ENCODE data around the gene PRMT7. TPM values are rescaled to one million over a fixed set of nuclear protein-coding genes. Genes with fewer than 3 reads are reported as not detected.

Gene PRMT7
- total and polyA plus RNA-seq, 2 of the 8 experiments (the other 6 are each of a cell fraction or from before 2014, with no cell fraction given) = 48.2 to 49.3 TPM

GRCh38 chr16:68403177-68403576, 92.4 kb downstream of the PRMT7 start:
- Histone ChIP-seq H3K4me1 (replicated peaks in 1 of 4; ENCODE audit: control insufficient read depth in 3 of 4, insufficient read depth in 4 of 4, low read length in 3 of 4) (peaks cover 0 to 11% (median 4%) of the 10 kb centered on the region in 4 experiments; a peak in 6 of 7 replicates), H3K4ac (replicated peaks; ENCODE audit: insufficient read length, low read depth, low read length) (no peak overlapping the region), H2BK20ac (ENCODE audit: low read length) (no peak overlapping the region), H3K79me2 (ENCODE audit: control insufficient read depth in 1 of 2, insufficient read depth in 2 of 2, low read length in 2 of 2) (no peaks in the 10 kb centered on the region), H3K36me3 (ENCODE audit: control insufficient read depth in 2 of 4, insufficient read depth in 4 of 4, low read length in 3 of 4) (no peaks in the 10 kb centered on the region), H3K18ac (ENCODE audit: extremely low read depth, low read length) (no peak overlapping the region), H2BK5ac (ENCODE audit: low read depth, low read length) (no peak overlapping the region), H3K27me3 (replicated peaks in 1 of 4; ENCODE audit: control insufficient read depth in 3 of 4, extremely low read depth in 1 of 4, insufficient read depth in 3 of 4, low read length in 3 of 4) (no peaks in the 10 kb centered on the region; a peak in 1 of 7 replicates), H3K14ac (ENCODE audit: insufficient read length) (no peak overlapping the region), H4K91ac (replicated peaks; ENCODE audit: insufficient read length, low read length) (no peak overlapping the region), H4K20me1 (replicated peaks in 1 of 2; ENCODE audit: control insufficient read depth in 1 of 2, insufficient read depth in 2 of 2, low read length in 2 of 2) (peaks cover 0 to 2% of the 10 kb centered on the region in 2 experiments), H3K79me1 (ENCODE audit: low read depth, low read length) (no peaks in the 10 kb centered on the region), H3K9me3 (ENCODE audit: insufficient read depth in 2 of 2, low read depth in 1 of 2, low read length in 1 of 2) (no peaks in the 10 kb centered on the region), H2AK5ac (ENCODE audit: low read depth, low read length) (no peak overlapping the region), H2BK120ac (replicated peaks; ENCODE audit: low read depth, low read length) (no peak overlapping the region), H3K4me3 (ENCODE audit: extremely low read depth in 1 of 4, insufficient read depth in 2 of 4, low read depth in 3 of 4, low read length in 4 of 4) (no peak overlapping the region), H3K23me2 (ENCODE audit: low read depth, low read length) (no peaks in the 10 kb centered on the region), H2BK12ac (ENCODE audit: low read depth, low read length) (no peak overlapping the region), H2BK15ac (ENCODE audit: low read length) (no peak overlapping the region), H4K5ac (ENCODE audit: insufficient read length, low read depth, low read length) (no peak overlapping the region), H3K4me2 (ENCODE audit: insufficient read depth in 1 of 2, low read depth in 2 of 2, low read length in 2 of 2) (no peak overlapping the region), H3K9ac (replicated peaks in 1 of 4; ENCODE audit: extremely low read depth in 1 of 4, low read depth in 3 of 4, low read length in 3 of 4) (no peak overlapping the region), H2AFZ (ENCODE audit: low read length) (no peak overlapping the region), H4K8ac (ENCODE audit: extremely low read depth, insufficient read depth, low read length) (no peak overlapping the region), H3K23ac (ENCODE audit: insufficient read length) (no peak overlapping the region), H3K27ac (ENCODE audit: low read depth, low read length) (no peak overlapping the region), H3K56ac (replicated peaks; ENCODE audit: insufficient read length, low read depth, low read length) (no peak overlapping the region)
- DNase-seq (ENCODE audit: low read depth in 1 of 2, low spot score in 2 of 2) (no peak), FAIRE-seq (no peak)
- ChIA-PET CTCF (ENCODE audit: partially characterized antibody) (interaction anchor here (0.6 to 4.1 kb wide), 6 partner anchors 8 to 174 kb away, joined by 3 to 20 read pairs (median 4); no protein-coding TSS in a partner anchor), POLR2A (ENCODE audit: partially characterized antibody) (interaction anchor here (1.0 to 1.2 kb wide), 2 partner anchors 10 to 13 kb away, joined by 3 to 4 read pairs; no protein-coding TSS in a partner anchor)
- 76% methylated on average over 1 of the region's 1 CpG; no CpG with 5 or more reads in 1 of the 2 experiments for whole genome bisulfite sequencing, 2 experiments (ENCODE audit: extremely low coverage in 1 of 2, insufficient coverage in 1 of 2, insufficient read length in 1 of 2, insufficient replicate concordance in 2 of 2, low coverage in 1 of 2, low lambda C conversion rate in 2 of 2, missing lambda C conversion rate in 1 of 2)
- no peak for TF ChIP-seq MAX (IDR thresholded peaks at IDR 0.05)
- no peak for TF ChIP-seq NRF1 (IDR thresholded peaks at IDR 0.05; ENCODE audit: low read depth, low read length)
- TF ChIP-seq POU5F1 (IDR thresholded peaks at IDR 0.05; ENCODE audit: low read depth, low read length) = no peak
- TF ChIP-seq SRF (IDR thresholded peaks at IDR 0.05; ENCODE audit: low read depth, low read length) = no peak
- TF ChIP-seq E2F6 (IDR thresholded peaks at IDR 0.05) = no peak
- no peak for TF ChIP-seq MAFK (IDR thresholded peaks at IDR 0.05; ENCODE audit: low read depth, low read length)
- TF ChIP-seq RAD21 (IDR thresholded peaks at IDR 0.05 in 1 of 2, conservative IDR thresholded peaks at IDR 0.05 in 1 of 2; ENCODE audit: low read depth in 2 of 2, low read length in 2 of 2) = no peak
- TF ChIP-seq ASH2L (IDR thresholded peaks at IDR 0.05; ENCODE audit: low read length) = no peak
- no peak for TF ChIP-seq SIN3A (conservative IDR thresholded peaks at IDR 0.05 in 1 of 2, IDR thresholded peaks at IDR 0.05 in 1 of 2; ENCODE audit: low read depth in 1 of 2, low read length in 2 of 2)
- no peak for TF ChIP-seq SP4 (IDR thresholded peaks at IDR 0.05; ENCODE audit: low read length)
- no peak for TF ChIP-seq CBX5 (IDR thresholded peaks at IDR 0.05; ENCODE audit: low read depth, low read length)
